COLO668 (cell line): ENCODE data around the gene PPP1R37.
A peak's percentile ranks its signal among the peaks of the same experiment; 100 is the strongest.

ENCODE experiments used
- DNase-seq: peaks from one replicate; lab custom pipeline; 2025; ENCODE audit not compliant: unreplicated experiment; lab: John Stamatoyannopoulos, UW

Gene PPP1R37

GRCh38 chr19:45113628-45114027 lies 20.6 kb downstream of the PPP1R37 start:
- DNase-seq: peak; percentile 93

- no peak for DNase-seq
These were observed 21.1 kb downstream of the PPP1R37 start for GRCh38 chr19:45114116-45114515.

- peak; percentile 75 for DNase-seq
These were observed 23.0 kb downstream of the PPP1R37 start for GRCh38 chr19:45115809-45116615.

- DNase-seq: peak; percentile 79
These were observed 24.2 kb downstream of the PPP1R37 start for GRCh38 chr19:45117167-45117594.

- DNase-seq: peak; percentile 65
These were observed 24.7 kb downstream of the PPP1R37 start for GRCh38 chr19:45117671-45118070.

- DNase-seq: peak; percentile 62
These were observed 25.1 kb downstream of the PPP1R37 start for GRCh38 chr19:45118106-45118505.

GRCh38 chr19:45118591-45119355 lies 25.8 kb downstream of the PPP1R37 start:
- DNase-seq: peak; percentile 71

- peak; percentile 11 for DNase-seq
These were observed 26.6 kb downstream of the PPP1R37 start for GRCh38 chr19:45119582-45119981.

- no peak for DNase-seq
These were observed 28.9 kb downstream of the PPP1R37 start for GRCh38 chr19:45121827-45122345.

GRCh38 chr19:45122832-45123231 lies 29.9 kb downstream of the PPP1R37 start:
- DNase-seq: no peak

GRCh38 chr19:45123440-45123850 lies 30.5 kb downstream of the PPP1R37 start:
- DNase-seq: no peak

- DNase-seq: no peak
These were observed 31.0 kb downstream of the PPP1R37 start for GRCh38 chr19:45124021-45124420.

- DNase-seq: no peak
These were observed 32.4 kb downstream of the PPP1R37 start for GRCh38 chr19:45125360-45125759.

- DNase-seq: peak; percentile 76
These were observed 33.1 kb downstream of the PPP1R37 start for GRCh38 chr19:45125975-45126493.

- no peak for DNase-seq
These were observed 33.7 kb downstream of the PPP1R37 start for GRCh38 chr19:45126654-45127053.

GRCh38 chr19:45128146-45128545 lies 35.2 kb downstream of the PPP1R37 start:
- DNase-seq: peak; percentile 30

- no peak for DNase-seq
These were observed 35.8 kb downstream of the PPP1R37 start for GRCh38 chr19:45128806-45129205.

- DNase-seq: no peak
These were observed 37.3 kb downstream of the PPP1R37 start for GRCh38 chr19:45130236-45130635.

GRCh38 chr19:45130888-45131615 lies 38.1 kb downstream of the PPP1R37 start:
- peak; percentile 98 for DNase-seq

GRCh38 chr19:45133661-45134060 lies 40.7 kb downstream of the PPP1R37 start:
- no peak for DNase-seq
